GM12878 (cell line): ENCODE results near the gene CADM2. TPM values are rescaled to one million over a fixed set of nuclear protein-coding genes. Genes with fewer than 3 reads are reported as not detected.

Experiments
- ATAC-seq: fragments of 200-7000 bp; cut with Tn5 transposase; 3 replicates; pipeline ENCODE4 v1.9.1; 2020; ENCODE audit warnings: mild to moderate bottlenecking, moderate library complexity
- BruUV-seq: library from RNA; stranded (reverse); fragments of 400-500 nt; replicated peaks from 2 replicates; lab custom pipeline; 2021; lab: Mats Ljungman, UMichigan
- CTCF ChIA-PET: fragments of 300-600 bp; sonication (Branson Sonifier 250); formaldehyde crosslinking; extraction: SDS; loops from one replicate; lab custom pipeline; 2021; ENCODE audit warnings: inconsistent platforms; lab: Yijun Ruan, JAX
- POLR2A ChIA-PET: fragments of 350-600 bp; formaldehyde crosslinking; extraction: SDS; loops from one replicate; lab custom pipeline; 2021; ENCODE audit warnings: inconsistent platforms; lab: Charles Lee
- RAD21 ChIA-PET: fragments of 300-600 bp; sonication (Branson Sonifier 250); formaldehyde crosslinking; loops from one replicate; lab custom pipeline; 2023; ENCODE audit warnings: antibody characterized with exemption; ENCODE audit not compliant: unreplicated experiment; lab: Charles Lee
- SMC1A ChIA-PET: fragments of 300-600 bp; sonication (Branson Sonifier 250); formaldehyde crosslinking; loops from one replicate; lab custom pipeline; 2023; ENCODE audit not compliant: unreplicated experiment, uncharacterized antibody; lab: Charles Lee
- DNase-seq: peaks from one replicate; pipeline ENCODE4 v3.0.0-alpha.2; 2011; ENCODE audit warnings: low read depth, low spot score
- FAIRE-seq: peaks from 3 replicates; lab custom pipeline; 2011; peaks lifted over from hg19 to GRCh38; lab: Jason Lieb, UNC
- H2AFZ ChIP-seq: 2 replicates; pipeline ENCODE4 v1.6.0; 2011; ENCODE audit warnings: low read depth, low read length, control low read depth; ENCODE audit not compliant: control insufficient read depth
- H3K27ac ChIP-seq: 2 replicates; pipeline ENCODE4 v1.5.1; 2011; ENCODE audit warnings: control low read depth; ENCODE audit not compliant: control insufficient read depth, insufficient read depth
- H3K27me3 ChIP-seq, 2 experiments: replicated peaks in 1 of 2; 2 replicates each; pipeline versions ENCODE4 v1.6.0 to v1.6.1; 2011; ENCODE audit warnings: low read length in 1 of 2; ENCODE audit not compliant: control insufficient read depth in 2 of 2, insufficient read depth in 2 of 2
- H3K36me3 ChIP-seq, 2 experiments: 2 replicates each; pipeline ENCODE4 v1.5.1; 2011; ENCODE audit warnings: low read length in 1 of 2; ENCODE audit not compliant: control insufficient read depth in 2 of 2, insufficient read depth in 2 of 2
- H3K4me1 ChIP-seq: 2 replicates; pipeline ENCODE4 v1.6.1; 2011; ENCODE audit warnings: mild to moderate bottlenecking, low read length, moderate library complexity, mixed read lengths; ENCODE audit not compliant: control insufficient read depth, insufficient read depth
- H3K4me2 ChIP-seq: 2 replicates; pipeline ENCODE4 v1.6.0; 2011; ENCODE audit warnings: control low read depth; ENCODE audit not compliant: control insufficient read depth, insufficient read depth
- H3K4me3 ChIP-seq: fragments of 200-600 bp; sonication (generic); 2 replicates; pipeline ENCODE4 v1.5.1; 2016
- H3K79me2 ChIP-seq: 2 replicates; pipeline ENCODE4 v1.6.0; 2011; ENCODE audit warnings: low read length; ENCODE audit not compliant: control insufficient read depth, insufficient read depth
- H3K9ac ChIP-seq: 2 replicates; pipeline ENCODE4 v1.8.0; 2011; ENCODE audit warnings: low read length, control low read depth, mixed read lengths; ENCODE audit not compliant: control insufficient read depth, insufficient read depth
- H3K9me3 ChIP-seq: replicated peaks from 3 replicates; pipeline ENCODE4 v1.5.1; 2011; ENCODE audit warnings: mild to moderate bottlenecking, low read length; ENCODE audit not compliant: control insufficient read depth, insufficient read depth
- H4K20me1 ChIP-seq: 2 replicates; pipeline ENCODE4 v1.6.0; 2011; ENCODE audit not compliant: control insufficient read depth, insufficient read depth
- ATF3 ChIP-seq: IDR thresholded peaks from 2 replicates; pipeline ENCODE4 v1.6.1; 2011; ENCODE audit warnings: low read depth, mild to moderate bottlenecking, low read length, moderate library complexity, borderline replicate concordance; ENCODE audit errors: extremely low read depth
- CEBPB ChIP-seq, 2 experiments: fragments of 150-350 bp in 1 of 2; IDR thresholded peaks; 2 replicates each; pipeline ENCODE4 v1.6.1; 2012 to 2014; ENCODE audit warnings: low read depth in 2 of 2, low read length in 2 of 2, borderline replicate concordance in 1 of 2, inconsistent platforms in 1 of 2
- IRF4 ChIP-seq: IDR thresholded peaks from 2 replicates; pipeline ENCODE4 v1.6.1; 2011; ENCODE audit warnings: low read depth, low read length
- MTA3 ChIP-seq: IDR thresholded peaks from 2 replicates; pipeline ENCODE4 v1.6.1; 2012; ENCODE audit warnings: low read length, inconsistent platforms, borderline replicate concordance
- NFYA ChIP-seq: IDR thresholded peaks from 2 replicates; pipeline ENCODE4 v1.6.1; 2011; ENCODE audit warnings: low read depth, mild to moderate bottlenecking, low read length, improper control_type of control experiment, borderline replicate concordance
- PBX3 ChIP-seq: IDR thresholded peaks from 2 replicates; pipeline ENCODE4 v1.6.1; 2011; ENCODE audit warnings: mild to moderate bottlenecking, low read depth, low read length, moderate library complexity; ENCODE audit not compliant: insufficient replicate concordance
- RBBP5 ChIP-seq: fragments of 200-600 bp; sonication (generic); conservative IDR thresholded peaks from 2 replicates; pipeline ENCODE4 v1.6.1; 2016
- USF1 ChIP-seq: IDR thresholded peaks from 2 replicates; pipeline ENCODE4 v1.6.1; 2011; ENCODE audit warnings: borderline replicate concordance, low read depth, mild to moderate bottlenecking, moderate library complexity, mixed read lengths, low read length; ENCODE audit not compliant: insufficient read depth; ENCODE audit errors: extremely low read length
- ZNF687 ChIP-seq: fragments of 450-650 bp; IDR thresholded peaks from 2 replicates; pipeline ENCODE4 v1.6.1; 2017; ENCODE audit warnings: mild to moderate bottlenecking, moderate library complexity
- WGBS: methylation state at CpG from one replicate; pipeline ENCODE4 v1.1.6; 2016; ENCODE audit warnings: low lambda C conversion rate; ENCODE audit not compliant: insufficient replicate concordance, insufficient coverage; ENCODE audit errors: missing lambda C conversion rate; 5-methylcytosine and 5-hydroxymethylcytosine counted together
- in situ Hi-C: fragments of 300-500 bp; cut with MboI; formaldehyde crosslinking; loops from 9 replicates; pipeline ENCODE4 v1.14.3; 2018; ENCODE audit warnings: mixed read lengths
- intact Hi-C: fragments of 100-400 bp; cut with micrococcal nuclease; formaldehyde crosslinking; loops from one replicate; pipeline ENCODE4 v1.14.2; 2022; ENCODE audit not compliant: unreplicated experiment
- polyA plus RNA-seq, 11 experiments: library from polyadenylated mRNA; depleted of rRNA in 4 of 11; unstranded in 6 of 11; stranded (reverse) in 5 of 11; fragments of >200 nt; fragmentation: Nextera tagmentation in 4 of 11; fragmentation: Illumina TruSeq in 1 of 11; extraction: Ambion mirVana in 4 of 11; extraction: Trizol in 1 of 11; gene quantifications; 1 replicate in 1 of 11; 2 replicates in 10 of 11; pipeline versions ENCODE4 v1.2.1 to v1.2.3, GENCODE V29; 2011 to 2016; ENCODE audit warnings: inconsistent platforms in 2 of 11, missing spikeins in 2 of 11, low read depth in 1 of 11
- total RNA-seq, 4 experiments: library from RNA; depleted of rRNA in 3 of 4; stranded (reverse); fragments of >200 nt in 3 of 4; fragmentation: Illumina TruSeq in 1 of 4; extraction: Trizol in 1 of 4; gene quantifications; 2 replicates each; pipeline versions ENCODE4 v1.2.1 to v1.2.3, GENCODE V29; 2013 to 2021

Gene CADM2
- total and polyA plus RNA-seq, 10 of the 15 experiments (the other 5 are each of a cell fraction or from before 2014, with no cell fraction given), result 0.13 TPM; not detected in 9

- TF ChIP-seq ATF3, result no peak
- TF ChIP-seq NFYA, result no peak
Observed at GRCh38 chr3:85254738-85255137, 295.9 kb downstream of the CADM2 start (continued).

GRCh38 chr3:85255949-85256348, 297.2 kb downstream of the CADM2 start:
- no peak for DNase-seq
- Histone ChIP-seq H3K4me1 (no peaks in the 10 kb centered on the region), H3K79me2 (no peaks in the 10 kb centered on the region), H2AFZ (no peak overlapping the region), H3K4me3 (no peak overlapping the region), H3K9me3 (no peaks in the 10 kb centered on the region), H3K27ac (no peak overlapping the region), H4K20me1 (no peaks in the 10 kb centered on the region), H3K27me3 (no peaks in the 10 kb centered on the region), H3K9ac (no peak overlapping the region), H3K36me3 (no peaks in the 10 kb centered on the region), H3K4me2 (no peak overlapping the region)
- ChIA-PET CTCF (no interaction called here), RAD21 (no interaction called here), POLR2A (no interaction called here), SMC1A (interaction anchor here (1.1 kb wide), 1 partner anchor 21 kb away, joined by 3 read pairs; no protein-coding TSS in a partner anchor)
- BruUV-seq, result no TSS peak
- no peak for ATAC-seq
- FAIRE-seq, result no peak
- intact Hi-C loops (no loop called here), in situ Hi-C loops (no loop called here)
- WGBS, result 0% methylated on average over 4 of the region's 4 CpGs
- TF ChIP-seq CEBPB (IDR thresholded peaks at IDR 0.05; ENCODE audit: borderline replicate concordance in 1 of 2, low read depth in 2 of 2, low read length in 2 of 2) (no peak), USF1 (no peak), MTA3 (no peak), RBBP5 (no peak), ZNF687 (no peak), IRF4 (no peak), PBX3 (no peak)
